ENCODE data around the gene DLL3.

DNA sequence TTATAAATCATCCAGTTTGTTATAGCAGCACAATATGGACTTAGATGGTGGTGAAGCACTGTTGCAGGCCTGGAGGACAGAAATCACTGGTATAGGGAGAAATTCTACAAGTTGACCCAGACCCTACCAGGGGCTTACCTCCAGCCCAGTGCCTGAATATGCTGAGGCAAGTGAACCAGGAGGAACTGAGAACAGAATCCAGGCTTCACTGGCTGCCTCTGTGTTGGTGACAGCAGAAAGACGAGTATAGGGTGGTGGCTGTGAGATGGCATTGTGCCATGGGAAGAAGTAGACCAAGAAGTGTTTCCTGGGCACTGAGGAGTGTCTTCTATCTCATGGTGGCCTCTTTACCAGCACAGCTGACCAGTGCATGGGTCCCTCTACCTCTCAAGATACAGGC lies 57.1 kb downstream of the DLL3 start:
- TF ChIP-seq, protein P1, sequence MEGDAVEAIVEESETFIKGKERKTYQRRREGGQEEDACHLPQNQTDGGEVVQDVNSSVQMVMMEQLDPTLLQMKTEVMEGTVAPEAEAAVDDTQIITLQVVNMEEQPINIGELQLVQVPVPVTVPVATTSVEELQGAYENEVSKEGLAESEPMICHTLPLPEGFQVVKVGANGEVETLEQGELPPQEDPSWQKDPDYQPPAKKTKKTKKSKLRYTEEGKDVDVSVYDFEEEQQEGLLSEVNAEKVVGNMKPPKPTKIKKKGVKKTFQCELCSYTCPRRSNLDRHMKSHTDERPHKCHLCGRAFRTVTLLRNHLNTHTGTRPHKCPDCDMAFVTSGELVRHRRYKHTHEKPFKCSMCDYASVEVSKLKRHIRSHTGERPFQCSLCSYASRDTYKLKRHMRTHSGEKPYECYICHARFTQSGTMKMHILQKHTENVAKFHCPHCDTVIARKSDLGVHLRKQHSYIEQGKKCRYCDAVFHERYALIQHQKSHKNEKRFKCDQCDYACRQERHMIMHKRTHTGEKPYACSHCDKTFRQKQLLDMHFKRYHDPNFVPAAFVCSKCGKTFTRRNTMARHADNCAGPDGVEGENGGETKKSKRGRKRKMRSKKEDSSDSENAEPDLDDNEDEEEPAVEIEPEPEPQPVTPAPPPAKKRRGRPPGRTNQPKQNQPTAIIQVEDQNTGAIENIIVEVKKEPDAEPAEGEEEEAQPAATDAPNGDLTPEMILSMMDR (IDR thresholded peaks at IDR 0.05; ENCODE audit: poor library complexity): no peak
- no peak for TF ChIP-seq EZH2 (IDR thresholded peaks at IDR 0.05; ENCODE audit: borderline replicate concordance)
- TF ChIP-seq EZH2phosphoT487 (IDR thresholded peaks at IDR 0.05; ENCODE audit: low read depth, severe bottlenecking, unreplicated experiment): no peak

Data from hepatocyte (in vitro differentiated cells).